HFF-Myc (cell line): ENCODE data around the gene OAT.
A peak's percentile ranks its signal among the peaks of the same experiment; 100 is the strongest.

Experiments used
- DNase-seq: peaks from one replicate; pipeline ENCODE4 v3.0.0-alpha.2; 2011; ENCODE audit warnings: low read depth; ENCODE audit errors: extremely low read depth
- H3K4me3 ChIP-seq: replicated peaks from 2 replicates; pipeline ENCODE4 v1.5.1; 2011; ENCODE audit warnings: low read depth, mild to moderate bottlenecking, control low read depth, low read length
- TF ChIP-seq, protein P1 (sequence below): IDR thresholded peaks from 2 replicates; pipeline ENCODE4 v1.5.1; 2012; ENCODE audit warnings: mild to moderate bottlenecking, low read depth, low read length, control low read depth; ENCODE audit errors: missing control alignments

Gene OAT

DNA sequence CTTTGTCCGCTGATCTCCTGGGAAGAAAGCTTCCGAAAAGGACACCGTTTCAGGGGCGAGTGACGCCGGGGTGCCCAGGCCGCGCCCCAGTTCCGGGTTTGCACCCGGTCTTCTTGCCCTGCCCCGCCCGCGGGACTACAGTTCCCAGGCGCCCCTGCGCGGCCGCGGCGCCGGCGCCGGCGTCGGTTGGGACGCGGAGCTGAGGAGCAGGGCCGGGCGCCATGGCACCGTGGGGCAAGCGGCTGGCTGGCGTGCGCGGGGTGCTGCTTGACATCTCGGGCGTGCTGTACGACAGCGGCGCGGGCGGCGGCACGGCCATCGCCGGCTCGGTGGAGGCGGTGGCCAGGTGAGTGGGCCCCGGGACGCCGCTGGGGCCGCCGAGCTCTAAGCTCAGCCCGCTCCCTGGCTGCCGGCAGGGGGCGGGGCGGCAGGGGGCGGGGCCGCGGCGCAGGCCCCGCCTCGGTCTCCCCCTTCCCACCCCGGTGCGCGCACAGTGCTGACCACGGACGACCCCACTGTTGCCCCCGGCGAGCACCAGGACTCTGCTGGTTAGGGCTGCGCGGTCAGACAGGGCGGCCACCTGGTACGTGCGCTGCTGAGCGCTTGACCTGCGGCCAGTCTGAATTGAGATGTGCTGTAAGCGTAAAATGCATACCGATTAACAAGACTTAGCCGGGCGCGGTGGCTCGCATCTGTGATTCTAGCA lies 43.1 kb upstream of the OAT start, which contains the start of gene LHPP:
Gene LHPP (plus strand): TSS at position 182 of the 706 bp plus-strand sequence. CDS start 40 bp downstream, at position 222.
- TF ChIP-seq, protein P1, sequence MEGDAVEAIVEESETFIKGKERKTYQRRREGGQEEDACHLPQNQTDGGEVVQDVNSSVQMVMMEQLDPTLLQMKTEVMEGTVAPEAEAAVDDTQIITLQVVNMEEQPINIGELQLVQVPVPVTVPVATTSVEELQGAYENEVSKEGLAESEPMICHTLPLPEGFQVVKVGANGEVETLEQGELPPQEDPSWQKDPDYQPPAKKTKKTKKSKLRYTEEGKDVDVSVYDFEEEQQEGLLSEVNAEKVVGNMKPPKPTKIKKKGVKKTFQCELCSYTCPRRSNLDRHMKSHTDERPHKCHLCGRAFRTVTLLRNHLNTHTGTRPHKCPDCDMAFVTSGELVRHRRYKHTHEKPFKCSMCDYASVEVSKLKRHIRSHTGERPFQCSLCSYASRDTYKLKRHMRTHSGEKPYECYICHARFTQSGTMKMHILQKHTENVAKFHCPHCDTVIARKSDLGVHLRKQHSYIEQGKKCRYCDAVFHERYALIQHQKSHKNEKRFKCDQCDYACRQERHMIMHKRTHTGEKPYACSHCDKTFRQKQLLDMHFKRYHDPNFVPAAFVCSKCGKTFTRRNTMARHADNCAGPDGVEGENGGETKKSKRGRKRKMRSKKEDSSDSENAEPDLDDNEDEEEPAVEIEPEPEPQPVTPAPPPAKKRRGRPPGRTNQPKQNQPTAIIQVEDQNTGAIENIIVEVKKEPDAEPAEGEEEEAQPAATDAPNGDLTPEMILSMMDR: no peak
- DNase-seq: peak; percentile 15
- peak within 1 kb of the TSS; percentile 52 for H3K4me3 ChIP-seq

DNA sequence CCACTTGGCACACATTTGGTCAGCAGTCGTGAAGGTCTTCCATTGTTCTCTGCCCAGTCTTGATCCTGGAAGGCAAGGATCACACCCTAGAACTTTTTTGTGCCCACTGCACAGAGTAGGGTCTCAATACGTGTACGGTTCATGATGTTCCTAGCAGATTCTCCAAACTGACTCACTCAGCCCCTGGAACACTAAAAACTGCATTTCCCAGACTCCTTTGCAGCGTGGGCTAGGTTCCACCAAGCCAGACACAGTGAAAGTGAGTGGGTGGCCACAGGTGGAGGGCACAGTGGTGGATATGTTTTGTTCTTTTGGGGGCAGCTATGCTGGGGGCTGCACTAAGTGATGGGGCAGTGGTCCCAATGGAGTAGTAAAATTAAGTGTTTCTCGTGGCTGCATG lies 41.4 kb upstream of the OAT start:
- no peak for DNase-seq
- no peak overlapping the region for H3K4me3 ChIP-seq
- TF ChIP-seq, protein P1: no peak

DNA sequence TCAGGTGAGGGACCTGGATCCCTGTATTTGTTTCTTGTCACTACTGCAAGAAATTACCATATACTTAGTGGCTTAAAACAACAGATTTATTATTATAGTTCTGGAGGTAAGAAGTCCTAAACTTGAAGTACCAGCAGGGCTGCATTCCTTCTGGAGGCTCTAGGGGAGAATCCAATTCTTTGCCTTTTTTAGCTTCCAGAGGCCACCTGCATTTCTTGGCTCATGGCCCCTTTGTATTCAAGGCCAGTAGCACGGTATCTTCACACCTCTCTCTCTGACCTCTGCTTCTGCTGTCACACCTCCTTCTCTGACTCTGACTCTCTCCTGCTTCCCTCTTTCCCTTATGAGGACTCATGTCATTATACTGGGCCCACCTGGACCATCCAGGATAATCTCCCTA lies 40.7 kb upstream of the OAT start:
- H3K4me3 ChIP-seq: no peak overlapping the region
- TF ChIP-seq, protein P1: no peak
- no peak for DNase-seq

DNA sequence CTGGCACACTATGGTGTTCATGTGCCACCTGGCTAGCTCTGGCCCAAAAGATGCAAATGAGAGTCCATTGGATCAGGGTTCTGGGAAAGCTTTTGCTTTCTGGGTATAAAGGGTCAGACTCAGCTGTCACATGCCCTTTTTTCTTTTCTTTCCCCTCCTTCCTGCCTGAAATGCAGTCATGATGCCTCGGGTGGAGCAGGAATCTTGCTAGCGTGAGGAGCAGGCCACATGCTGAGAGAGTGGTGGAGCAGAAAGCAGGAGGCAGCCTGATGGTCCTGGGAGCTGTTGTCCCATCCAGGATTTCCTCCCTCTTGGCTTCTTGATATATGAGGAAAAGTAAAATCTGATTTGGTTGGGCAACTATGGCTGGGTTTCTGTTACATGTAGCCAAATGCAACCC lies 40.2 kb upstream of the OAT start:
- DNase-seq: no peak
- no peak overlapping the region for H3K4me3 ChIP-seq
- TF ChIP-seq, protein P1: no peak

DNA sequence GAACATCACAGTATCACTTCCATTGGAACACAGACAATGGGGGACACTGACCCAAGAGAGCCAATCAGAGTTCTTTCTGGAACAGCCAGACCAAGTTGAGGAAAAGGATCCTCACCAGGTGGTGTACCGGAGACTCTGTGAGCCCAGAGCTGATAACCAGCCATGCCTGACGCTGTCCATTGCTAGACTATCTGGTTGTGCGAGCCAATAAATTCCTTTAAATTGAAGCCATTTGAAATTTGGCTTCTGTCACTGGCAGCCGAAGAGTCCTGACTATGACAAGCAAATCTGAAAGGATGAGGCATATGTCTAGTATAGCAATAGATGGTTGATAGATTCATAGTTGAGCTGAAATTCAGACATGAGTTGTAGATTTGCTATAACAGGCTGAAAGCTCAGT lies 39.8 kb upstream of the OAT start:
- DNase-seq: no peak
- no peak overlapping the region for H3K4me3 ChIP-seq
- TF ChIP-seq, protein P1: no peak

DNA sequence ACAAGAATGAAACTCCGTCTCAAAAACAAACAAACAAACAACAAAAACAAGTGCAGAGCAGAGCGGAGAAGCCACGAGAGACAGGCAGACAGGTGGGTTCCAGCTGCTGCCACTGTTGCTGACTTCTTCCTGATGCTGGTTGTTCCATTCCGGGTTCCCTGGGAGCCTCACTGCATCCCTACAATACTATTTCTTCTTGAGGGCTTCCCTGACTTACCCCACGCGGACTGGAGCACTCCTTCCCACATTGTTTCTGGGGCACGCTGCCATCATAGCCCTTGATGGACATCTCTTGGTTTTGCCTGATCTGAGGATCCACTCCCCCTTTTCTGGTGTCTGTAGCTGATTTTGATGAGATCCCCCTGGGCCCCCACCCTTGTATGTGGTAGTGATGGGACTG lies 36.7 kb upstream of the OAT start:
- DNase-seq: no peak
- TF ChIP-seq, protein P1: no peak
- no peak overlapping the region for H3K4me3 ChIP-seq

DNA sequence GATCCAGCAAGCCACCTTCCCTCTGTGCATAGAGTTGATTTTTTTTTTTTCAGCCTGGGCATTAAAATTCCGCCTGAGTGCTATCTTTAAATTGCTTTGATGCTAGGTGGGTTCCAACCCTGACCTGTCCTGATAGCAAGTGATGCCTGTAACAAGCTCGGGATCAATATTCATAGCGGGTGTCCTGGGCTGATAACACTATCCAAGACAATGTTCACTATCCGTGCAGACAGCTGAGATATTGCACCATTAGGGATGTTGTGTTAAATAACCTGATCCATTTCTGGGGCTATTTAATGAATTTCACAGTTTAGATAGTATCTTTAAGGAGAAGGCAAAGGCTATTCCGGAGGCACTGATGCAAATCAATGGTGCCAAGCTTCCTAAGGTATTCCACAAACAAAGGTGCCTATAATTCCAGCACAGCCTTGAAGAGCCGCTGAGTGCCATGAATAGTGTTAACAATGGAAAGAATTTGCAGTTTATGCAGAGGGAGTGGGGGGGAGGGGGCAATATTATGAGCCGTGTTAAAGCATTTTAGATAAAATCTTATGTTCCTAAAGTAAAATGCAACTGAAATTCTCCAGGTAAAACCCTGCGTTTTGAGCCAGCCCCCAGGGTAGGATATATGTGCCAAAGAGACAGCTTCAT lies 35.4 kb upstream of the OAT start:
- no peak overlapping the region for H3K4me3 ChIP-seq
- TF ChIP-seq, protein P1: no peak
- no peak for DNase-seq
